Adrenal gland (tissue), 12 donors: Measurements from ENCODE around the gene GDAP1L1. TPM values are rescaled to one million over a fixed set of nuclear protein-coding genes. Genes with fewer than 3 reads are reported as not detected.

Experiments
- DNase-seq, 7 donors: peaks; one replicate each; pipeline ENCODE4 v3.0.0-alpha.2; 2019 to 2020
- H3K27ac ChIP-seq, 5 donors: fragments of 200-600 bp; sonication (generic) in 4 of 5; 1 replicate in 3 of 5; 2 replicates in 2 of 5; pipeline versions ENCODE4 v1.5.1 to v1.8.0; 2016 to 2020; ENCODE audit warnings: mild to moderate bottlenecking in 1 of 5
- H3K27me3 ChIP-seq: fragments of 200-600 bp; 2 replicates; pipeline ENCODE4 v1.8.0; 2021
- H3K36me3 ChIP-seq, 2 donors: fragments of 200-600 bp; replicated peaks in 1 of 2; 1 replicate in 1 of 2; 2 replicates in 1 of 2; pipeline versions ENCODE4 v1.5.1 to v1.8.0; 2018 to 2022
- H3K4me1 ChIP-seq, 2 donors: fragments of 200-600 bp; replicated peaks in 1 of 2; 1 replicate in 1 of 2; 2 replicates in 1 of 2; pipeline versions ENCODE4 v1.5.1 to v1.8.0; 2018 to 2021
- H3K4me3 ChIP-seq, 4 donors: fragments of 200-600 bp; sonication (generic) in 3 of 4; one replicate each; pipeline ENCODE4 v1.5.1; 2016 to 2018
- H3K9me3 ChIP-seq, 3 donors: fragments of 200-600 bp; sonication (generic) in 1 of 3; replicated peaks in 1 of 3; 1 replicate in 2 of 3; 2 replicates in 1 of 3; pipeline versions ENCODE4 v1.5.1 to v1.8.0; 2016 to 2021
- CTCF ChIP-seq, 6 experiments: fragments of 450-650 bp in 4 of 6; fragments of 200-600 bp in 2 of 6; sonication (generic) in 1 of 6; IDR thresholded peaks; 1 replicate in 5 of 6; 2 replicates in 1 of 6; pipeline versions ENCODE4 v1.5.1 to v1.8.0; 2016 to 2021; ENCODE audit warnings: antibody characterized with exemption in 6 of 6, mild to moderate bottlenecking in 2 of 6, moderate library complexity in 1 of 6
- POLR2A ChIP-seq, 2 donors: fragments of 450-650 bp; IDR thresholded peaks; one replicate each; pipeline ENCODE4 v1.6.1; 2017; ENCODE audit warnings: antibody characterized with exemption in 2 of 2, mild to moderate bottlenecking in 2 of 2, moderate library complexity in 1 of 2
- WGBS, 4 donors: extraction: QIAGEN DNeasy Blood & Tissue Kit in 2 of 4; methylation state at CpG; one replicate each; pipeline versions ENCODE4 v1.1.5 to v1.1.7; 2013 to 2017; 5-methylcytosine and 5-hydroxymethylcytosine counted together
- intact Hi-C, 2 donors: fragments of 100-400 bp; cut with DNase I; formaldehyde crosslinking; loops; one replicate each; pipeline versions ENCODE4 v1.14.1 to v1.15.0; 2022 to 2023
- polyA plus RNA-seq, 3 donors: library from polyadenylated mRNA; stranded (reverse); fragments of 200-250 nt in 2 of 3; fragments of 350-450 nt in 1 of 3; fragmentation: Illumina TruSeq in 1 of 3; extraction: RNeasy Lipid Tissue Mini Kit (QIAGEN cat#74804) in 1 of 3; gene quantifications; one replicate each; pipeline ENCODE4 v1.2.3, GENCODE V29; 2013 to 2014
- total RNA-seq, 9 donors: library from RNA; depleted of rRNA in 4 of 9; stranded (reverse); fragments of >200 nt in 4 of 9; fragments of 120-200 nt in 1 of 9; fragmentation: NEBNext Ultra II Directional in 1 of 9; extraction: Animal tissue kit (Norgen Biotek cat#: 25700) in 1 of 9; gene quantifications; one replicate each; pipeline versions ENCODE4 v1.1.0 to v1.2.4, GENCODE V29; 2013 to 2023
- donor health status: healthy with polysubstance abuse.
- donor health status: Bipolar disorder and iron deficiency.
- donor health status: DM: yes; HTN: yes; CAD: no.
- donor health status: DM: no; HTN: no; CAD: no.
- donor health status: DM: no; HTN: no; CAD: no.
- donor health status: DM: yes; HTN: yes; CAD: no.

GDAP1L1 gene
- total and polyA plus RNA-seq, 12 donors = 0.51 to 8.0 (median 1.4) TPM

- no peak overlapping the region for H3K4me3 ChIP-seq
- DNase-seq = no peak
- H3K27me3 ChIP-seq = no peaks in the 10 kb centered on the region
- no peak overlapping the region for H3K27ac ChIP-seq
- peaks cover 30 to 53% of the 10 kb centered on the region in 2 donors for H3K4me1 ChIP-seq
- no peaks in the 10 kb centered on the region for H3K9me3 ChIP-seq
- H3K36me3 ChIP-seq = peaks cover 0 to 25% of the 10 kb centered on the region in 2 donors
- TF ChIP-seq CTCF (IDR thresholded peaks at IDR 0.05) (no peak), POLR2A (IDR thresholded peaks at IDR 0.05) (no peak)
- intact Hi-C loops = no loop called here
Observed at GRCh38 chr20:44206132-44206531, 41.0 kb upstream of the GDAP1L1 start.

- Histone ChIP-seq H3K9me3 (no peaks in the 10 kb centered on the region), H3K4me3 (no peak overlapping the region), H3K27ac (no peak overlapping the region), H3K36me3 (peaks cover 0 to 16% of the 10 kb centered on the region in 2 donors), H3K4me1 (peaks cover 36 to 60% of the 10 kb centered on the region in 2 donors), H3K27me3 (no peaks in the 10 kb centered on the region)
- DNase-seq = no peak
- 37 to 39% (median 38%) methylated on average over 3 of the region's 3 CpGs for WGBS, 4 donors
- TF ChIP-seq POLR2A (IDR thresholded peaks at IDR 0.05) (no peak), CTCF (IDR thresholded peaks at IDR 0.05) (no peak)
- intact Hi-C loops = no loop called here
Observed at GRCh38 chr20:44207126-44207723, 39.9 kb upstream of the GDAP1L1 start.

GRCh38 chr20:44208165-44208564 lies 38.9 kb upstream of the GDAP1L1 start:
- peaks cover 0 to 14% of the 10 kb centered on the region in 2 donors for H3K36me3 ChIP-seq
- H3K4me1 ChIP-seq = peaks cover 36 to 55% of the 10 kb centered on the region in 2 donors
- no peaks in the 10 kb centered on the region for H3K27me3 ChIP-seq
- intact Hi-C loops = no loop called here
- H3K27ac ChIP-seq = no peak overlapping the region
- no peaks in the 10 kb centered on the region for H3K9me3 ChIP-seq
- 32 to 43% (median 36%) methylated on average over 7 of the region's 7 CpGs for WGBS, 4 donors
- DNase-seq = no peak
- peak overlapping the region in 1 of 4 donors; percentile 68 for H3K4me3 ChIP-seq
- TF ChIP-seq POLR2A (IDR thresholded peaks at IDR 0.05) (no peak), CTCF (IDR thresholded peaks at IDR 0.05) (no peak)

GRCh38 chr20:44208770-44209169 lies 38.3 kb upstream of the GDAP1L1 start:
- DNase-seq = no peak
- 17 to 36% (median 27%) methylated on average over 7 of the region's 7 CpGs for WGBS, 4 donors
- intact Hi-C loops = no loop called here
- H3K4me1 ChIP-seq = peaks cover 36 to 51% of the 10 kb centered on the region in 2 donors
- H3K4me3 ChIP-seq = peak overlapping the region in 1 of 4 donors; percentile 68
- TF ChIP-seq POLR2A (IDR thresholded peaks at IDR 0.05) = no peak
- H3K27ac ChIP-seq = peak overlapping the region in 3 of 5 donors; percentile 0 to 99 (median 18)
- no peaks in the 10 kb centered on the region for H3K27me3 ChIP-seq
- no peaks in the 10 kb centered on the region for H3K9me3 ChIP-seq
- H3K36me3 ChIP-seq = peaks cover 0 to 14% of the 10 kb centered on the region in 2 donors
